ENCODE measurements around the gene PCDHGA10. TPM values are rescaled to one million over a fixed set of nuclear protein-coding genes. Genes with fewer than 3 reads are reported as not detected.

The PCDHGA10 gene
- total RNA-seq, 4 donors from 2014 or later, result 4.1 to 8.0 (median 7.3) TPM

GRCh38 chr5:141439411-141440141 lies 26.8 kb downstream of the PCDHGA10 start:
- intact Hi-C loops (cut with DNase I), result no loop called here
- TF ChIP-seq CTCF (IDR thresholded peaks at IDR 0.05), result no peak
- no peak for TF ChIP-seq POLR2A (IDR thresholded peaks at IDR 0.05)
- Histone ChIP-seq H3K27me3 (no peaks in the 10 kb centered on the region), H3K4me3 (no peak overlapping the region), H3K9me3 (peaks cover 5 to 89% (median 53%) of the 10 kb centered on the region in 3 donors), H3K4me1 (no peaks in the 10 kb centered on the region), H3K27ac (no peak overlapping the region), H3K36me3 (no peaks in the 10 kb centered on the region)
- DNase-seq, result no peak
- 63 to 71% methylated on average over 10 of the region's 10 CpGs for WGBS, 2 donors

- Histone ChIP-seq H3K27me3 (no peaks in the 10 kb centered on the region), H3K9me3 (peaks cover 5 to 81% (median 53%) of the 10 kb centered on the region in 3 donors), H3K4me1 (no peaks in the 10 kb centered on the region), H3K4me3 (no peak overlapping the region), H3K36me3 (no peaks in the 10 kb centered on the region), H3K27ac (no peak overlapping the region)
- intact Hi-C loops (cut with DNase I), result no loop called here
- WGBS, 2 donors, result 92 to 93% methylated on average over 9 of the region's 9 CpGs
- no peak for DNase-seq
- TF ChIP-seq CTCF (IDR thresholded peaks at IDR 0.05) (no peak), POLR2A (IDR thresholded peaks at IDR 0.05) (no peak)
Observed at GRCh38 chr5:141440341-141440740, 27.6 kb downstream of the PCDHGA10 start.

- intact Hi-C loops (cut with DNase I), result no loop called here
- TF ChIP-seq POLR2A (IDR thresholded peaks at IDR 0.05), result no peak
- no peak for TF ChIP-seq CTCF (IDR thresholded peaks at IDR 0.05)
- no peak for DNase-seq
- H3K27ac ChIP-seq, result no peak overlapping the region
- H3K4me3 ChIP-seq, result no peak overlapping the region
- H3K9me3 ChIP-seq, result peaks cover 5 to 72% (median 46%) of the 10 kb centered on the region in 3 donors
- H3K27me3 ChIP-seq, result no peaks in the 10 kb centered on the region
- no peaks in the 10 kb centered on the region for H3K36me3 ChIP-seq
- no peaks in the 10 kb centered on the region for H3K4me1 ChIP-seq
- 50 to 68% methylated on average over 17 to 36 of the region's 50 CpGs for WGBS, 2 donors
Observed at GRCh38 chr5:141441571-141442170, 28.9 kb downstream of the PCDHGA10 start.

- Histone ChIP-seq H3K27ac (no peak overlapping the region), H3K4me3 (no peak overlapping the region), H3K36me3 (no peaks in the 10 kb centered on the region), H3K4me1 (no peaks in the 10 kb centered on the region), H3K27me3 (no peaks in the 10 kb centered on the region), H3K9me3 (no peaks in the 10 kb centered on the region)
- intact Hi-C loops (cut with DNase I), result no loop called here
- no peak for TF ChIP-seq CTCF (IDR thresholded peaks at IDR 0.05)
- no peak for TF ChIP-seq POLR2A (IDR thresholded peaks at IDR 0.05)
- DNase-seq, result no peak
- WGBS, 2 donors, result 96 to 100% methylated on average over 3 of the region's 3 CpGs
Observed at GRCh38 chr5:141465351-141465750, 52.6 kb downstream of the PCDHGA10 start.

Other genes starting within 250 kb of the PCDHGA10 start
- under 1 TPM in 3 of 4 donors, not detected in 1; 0.76 to 0.95 (median 0.87) TPM for gene PCDHB7, start 240.3 kb upstream of the PCDHGA10 start, total RNA-seq
- under 1 TPM in 3 of 4 donors, not detected in 1; 0.09 to 0.38 (median 0.32) TPM for gene PCDHB8, start 235.2 kb upstream of the PCDHGA10 start, total RNA-seq
- gene PCDHB16, start 230.6 kb upstream of the PCDHGA10 start, total RNA-seq, result 1 to 10 TPM in 1 of 4 donors, under 1 TPM in 3; 0.11 to 1.3 (median 0.61) TPM
- under 1 TPM in 3 of 4 donors, not detected in 1; 0.30 to 0.57 (median 0.44) TPM for gene PCDHB9, start 225.8 kb upstream of the PCDHGA10 start, total RNA-seq
- 1 to 10 TPM in 2 of 4 donors, under 1 TPM in 2; 0.26 to 1.3 (median 0.76) TPM for gene PCDHB10, start 220.6 kb upstream of the PCDHGA10 start, total RNA-seq
- gene PCDHB11, start 213.4 kb upstream of the PCDHGA10 start, total RNA-seq, result 1 to 10 TPM in 1 of 4 donors, under 1 TPM in 3; 0.26 to 2.1 (median 0.49) TPM
- gene PCDHB12, start 204.3 kb upstream of the PCDHGA10 start, total RNA-seq, result 1 to 10 TPM in 3 of 4 donors, under 1 TPM in 1; 0.22 to 2.6 (median 1.6) TPM
- gene PCDHB13, start 199.1 kb upstream of the PCDHGA10 start, total RNA-seq, result 1 to 10 TPM; 2.0 to 2.7 (median 2.3) TPM
- gene PCDHB14, start 189.6 kb upstream of the PCDHGA10 start, total RNA-seq, result 1 to 10 TPM; 1.5 to 2.9 (median 2.4) TPM
- gene PCDHB15, start 167.6 kb upstream of the PCDHGA10 start, total RNA-seq, result 1 to 10 TPM in 2 of 4 donors, under 1 TPM in 2; 0.09 to 1.3 (median 1.0) TPM
- 1 to 10 TPM in 1 of 4 donors, under 1 TPM in 3; 0.29 to 2.2 (median 0.87) TPM for gene SLC25A2, start 108.9 kb upstream of the PCDHGA10 start, total RNA-seq
- 10 to 100 TPM; 29.8 to 42.3 (median 35.6) TPM for gene TAF7, start 92.2 kb upstream of the PCDHGA10 start, total RNA-seq
- under 1 TPM; 0.19 to 0.66 (median 0.34) TPM for gene PCDHGA1, start 82.5 kb upstream of the PCDHGA10 start, total RNA-seq
- 1 to 10 TPM in 1 of 4 donors, under 1 TPM in 3; 0.15 to 2.9 (median 0.61) TPM for gene PCDHGA2, start 74.2 kb upstream of the PCDHGA10 start, total RNA-seq
- 1 to 10 TPM in 1 of 4 donors, under 1 TPM in 3; 0.45 to 1.5 (median 0.52) TPM for gene PCDHGA3, start 69.2 kb upstream of the PCDHGA10 start, total RNA-seq
- gene PCDHGB1, start 62.9 kb upstream of the PCDHGA10 start, total RNA-seq, result 1 to 10 TPM in 3 of 4 donors, under 1 TPM in 1; 0.29 to 1.9 (median 1.5) TPM
- gene PCDHGA4, start 58.0 kb upstream of the PCDHGA10 start, total RNA-seq, result 1 to 10 TPM in 2 of 4 donors, under 1 TPM in 2; 0.12 to 2.9 (median 1.1) TPM
- gene PCDHGB2, start 53.0 kb upstream of the PCDHGA10 start, total RNA-seq, result 1 to 10 TPM in 3 of 4 donors, under 1 TPM in 1; 0.09 to 2.9 (median 1.8) TPM
- 1 to 10 TPM in 3 of 4 donors, under 1 TPM in 1; 0.38 to 2.3 (median 1.8) TPM for gene PCDHGA5, start 48.8 kb upstream of the PCDHGA10 start, total RNA-seq
- 1 to 10 TPM in 3 of 4 donors, under 1 TPM in 1; 0.26 to 2.7 (median 2.2) TPM for gene PCDHGB3, start 42.7 kb upstream of the PCDHGA10 start, total RNA-seq
- gene PCDHGA6, start 39.1 kb upstream of the PCDHGA10 start, total RNA-seq, result 1 to 10 TPM in 3 of 4 donors, under 1 TPM in 1; 0.76 to 2.9 (median 2.0) TPM
- 1 to 10 TPM in 3 of 4 donors, under 1 TPM in 1; 0.32 to 3.2 (median 2.5) TPM for gene PCDHGA7, start 30.2 kb upstream of the PCDHGA10 start, total RNA-seq
- 1 to 10 TPM; 1.2 to 3.8 (median 2.8) TPM for gene PCDHGB4, start 25.3 kb upstream of the PCDHGA10 start, total RNA-seq
- 1 to 10 TPM in 3 of 4 donors, under 1 TPM in 1; 0.41 to 1.7 (median 1.4) TPM for gene PCDHGA8, start 20.4 kb upstream of the PCDHGA10 start, total RNA-seq
- gene PCDHGB5, start 15.0 kb upstream of the PCDHGA10 start, total RNA-seq, result 1 to 10 TPM; 5.5 to 7.5 (median 6.7) TPM
- 1 to 10 TPM; 3.8 to 5.5 (median 5.1) TPM for gene PCDHGA9, start 10.2 kb upstream of the PCDHGA10 start, total RNA-seq
- 1 to 10 TPM; 1.4 to 5.7 (median 4.2) TPM for gene PCDHGB6, start 5.0 kb upstream of the PCDHGA10 start, total RNA-seq
- gene PCDHGB7, start 4.7 kb downstream of the PCDHGA10 start, total RNA-seq, result 10 to 100 TPM in 1 of 4 donors, 1 to 10 TPM in 3; 4.1 to 10.9 (median 5.8) TPM
- 1 to 10 TPM; 1.1 to 4.2 (median 3.5) TPM for gene PCDHGA11, start 8.1 kb downstream of the PCDHGA10 start, total RNA-seq
- gene PCDHGA12, start 17.5 kb downstream of the PCDHGA10 start, total RNA-seq, result 1 to 10 TPM; 2.0 to 8.0 (median 2.5) TPM
- 10 to 100 TPM; 36.6 to 52.5 (median 38.6) TPM for gene PCDHGC3, start 63.0 kb downstream of the PCDHGA10 start, total RNA-seq
- 1 to 10 TPM in 3 of 4 donors, under 1 TPM in 1; 0.21 to 3.3 (median 2.1) TPM for gene PCDHGC4, start 72.0 kb downstream of the PCDHGA10 start, total RNA-seq
- 1 to 10 TPM in 3 of 4 donors, under 1 TPM in 1; 0.26 to 1.7 (median 1.5) TPM for gene PCDHGC5, start 76.1 kb downstream of the PCDHGA10 start, total RNA-seq
- gene DIAPH1, start 206.0 kb downstream of the PCDHGA10 start, total RNA-seq, result 100 to 1,000 TPM in 3 of 4 donors, 10 to 100 TPM in 1; 63.0 to 157 (median 124) TPM
- gene HDAC3, start 223.9 kb downstream of the PCDHGA10 start, total RNA-seq, result 10 to 100 TPM; 33.0 to 60.8 (median 40.4) TPM
- gene RELL2, start 224.0 kb downstream of the PCDHGA10 start, total RNA-seq, result 10 to 100 TPM in 1 of 4 donors, 1 to 10 TPM in 3; 4.3 to 10.4 (median 6.4) TPM
- gene FCHSD1, start 238.4 kb downstream of the PCDHGA10 start, total RNA-seq, result 10 to 100 TPM in 2 of 4 donors, 1 to 10 TPM in 2; 6.0 to 27.7 (median 10.4) TPM